Heart left ventricle (tissue), 16 donors: ENCODE results near the gene GRM8. TPM values are rescaled to one million over a fixed set of nuclear protein-coding genes. Genes with fewer than 3 reads are reported as not detected.

Experiments
- ATAC-seq, 4 donors: fragments of 200-7000 bp; cut with Tn5 transposase; one replicate each; pipeline ENCODE4 v1.9.1; 2020 to 2022; ENCODE audit warnings: moderate library complexity in 4 of 4, mild to moderate bottlenecking in 3 of 4, moderate number of reproducible peaks in 1 of 4
- DNase-seq, 5 donors: peaks; one replicate each; pipeline ENCODE4 v3.0.0-alpha.2; 2020
- H3K27ac ChIP-seq, 12 donors: fragments of 200-600 bp; sonication (generic) in 4 of 12; one replicate each; pipeline versions ENCODE4 v1.5.0 to v1.8.0; 2016 to 2022; ENCODE audit warnings: mild to moderate bottlenecking in 2 of 12
- H3K27me3 ChIP-seq, 9 donors: fragments of 200-600 bp; sonication (generic) in 2 of 9; one replicate each; pipeline versions ENCODE4 v1.5.1 to v1.8.0; 2016 to 2022; ENCODE audit warnings: mild to moderate bottlenecking in 3 of 9
- H3K36me3 ChIP-seq, 9 donors: fragments of 200-600 bp; sonication (generic) in 2 of 9; one replicate each; pipeline versions ENCODE4 v1.5.0 to v1.8.0; 2018 to 2022; ENCODE audit warnings: mild to moderate bottlenecking in 2 of 9
- H3K4me1 ChIP-seq, 12 donors: fragments of 200-600 bp; sonication (generic) in 4 of 12; one replicate each; pipeline versions ENCODE4 v1.5.0 to v1.8.0; 2016 to 2022; ENCODE audit warnings: mild to moderate bottlenecking in 3 of 12
- H3K4me3 ChIP-seq, 12 donors: fragments of 200-600 bp; sonication (generic) in 4 of 12; one replicate each; pipeline versions ENCODE4 v1.5.0 to v1.8.0; 2017 to 2022; ENCODE audit warnings: mild to moderate bottlenecking in 9 of 12, moderate library complexity in 4 of 12
- H3K9me3 ChIP-seq, 12 donors: fragments of 200-600 bp; sonication (generic) in 4 of 12; one replicate each; pipeline versions ENCODE4 v1.5.0 to v1.8.0; 2016 to 2022; ENCODE audit warnings: mild to moderate bottlenecking in 1 of 12
- CTCF ChIP-seq, 12 donors: fragments of 200-600 bp; sonication (generic) in 4 of 12; IDR thresholded peaks; one replicate each; pipeline versions ENCODE4 v1.5.0 to v1.8.0; 2018 to 2022; ENCODE audit warnings: antibody characterized with exemption in 12 of 12, mild to moderate bottlenecking in 5 of 12
- POLR2A ChIP-seq, 2 donors: fragments of 450-650 bp; IDR thresholded peaks; one replicate each; pipeline ENCODE4 v1.6.1; 2017; ENCODE audit warnings: antibody characterized with exemption in 2 of 2, mild to moderate bottlenecking in 2 of 2, moderate library complexity in 2 of 2
- WGBS, 4 donors: extraction: QIAGEN DNeasy Blood & Tissue Kit in 2 of 4; methylation state at CpG; one replicate each; pipeline versions ENCODE4 v1.1.5 to v1.1.7; 2013 to 2018; 5-methylcytosine and 5-hydroxymethylcytosine counted together
- intact Hi-C, 10 donors: fragments of 100-400 bp; cut with DNase I; formaldehyde crosslinking; loops; one replicate each; pipeline versions ENCODE4 v1.11.1 to v1.14.2; 2022
- polyA plus RNA-seq, 2 donors: library from polyadenylated mRNA; stranded (reverse); fragments of 200-250 nt; gene quantifications; one replicate each; pipeline ENCODE4 v1.2.3, GENCODE V29; 2013
- total RNA-seq, 9 donors: library from RNA; depleted of rRNA in 2 of 9; stranded (reverse); fragments of >200 nt in 2 of 9; fragmentation: NEBNext Ultra II Directional in 3 of 9; extraction: Animal tissue kit (Norgen Biotek cat#: 25700) in 3 of 9; gene quantifications; one replicate each; pipeline versions ENCODE4 v1.1.0 to v1.2.4, GENCODE V29; 2016 to 2023
- donor health status: ischemic (EF 13 %, LVEDD 7.1; RV severe dilation, severe dysfunction).
- donor health status: healthy with polysubstance abuse.
- donor health status: DM: no; HTN: yes; CAD: no.
- donor health status: DM: no; HTN: no; CAD: no.
- donor health status: ischemic (EF 25% LVEDD 6.9; RV normal size, moderate dysfunction).
- donor health status: ischemic (EF 25% LVEDD 5.7; RV mildly dilated, moderate dysfunction).
- donor health status: healthy.
- donor health status: DM: yes; HTN: yes; CAD: no.
- donor health status: ischemic (EF 35%, LVEDD 5.7; RV mildly dilated, moderate dysfunction).
- donor health status: nonischemic (EF 11% LVEDD 7.7; RV severe dilation, severe dysfunction).
- donor health status: DM: yes; HTN: yes; CAD: no.
- donor health status: PGD.
- donor health status: ischemic (EF 29% LVEDD 5.4; RV normal size, mild dysfunction).
- donor health status: nonischemic (EF 23%, LVEDD 6.1; RV moderate dilation, normal function).

GRM8 gene
- total and polyA plus RNA-seq, 11 donors: 0.21 to 0.75 (median 0.32) TPM; not detected in 5

GRCh38 chr7:126499481-126499880, 753.3 kb downstream of the GRM8 start:
- Histone ChIP-seq H3K9me3 (no peaks in the 10 kb centered on the region), H3K36me3 (no peaks in the 10 kb centered on the region), H3K4me3 (no peak overlapping the region), H3K4me1 (peaks cover 0 to 6% (median 0%) of the 10 kb centered on the region in 12 donors), H3K27ac (no peak overlapping the region), H3K27me3 (no peaks in the 10 kb centered on the region)
- ATAC-seq (no peak), DNase-seq (no peak)
- no peak for TF ChIP-seq CTCF (IDR thresholded peaks at IDR 0.05)
- no peak for TF ChIP-seq POLR2A (IDR thresholded peaks at IDR 0.05)
- 69 to 80% (median 76%) methylated on average over 5 of the region's 5 CpGs for WGBS, 4 donors
- intact Hi-C loops: loop anchor here in 1 of 10 donors (10.0 kb wide), 1 partner anchor 105 kb away; no protein-coding TSS in a partner anchor

- 12 to 34% (median 23%) methylated on average over 2 of the region's 2 CpGs for WGBS, 4 donors
- no peak for DNase-seq
- peak in 3 of 4 donors; percentile 19 to 57 (median 35) for ATAC-seq
- no peaks in the 10 kb centered on the region for H3K36me3 ChIP-seq
- H3K27me3 ChIP-seq: no peaks in the 10 kb centered on the region
- H3K9me3 ChIP-seq: no peaks in the 10 kb centered on the region
- H3K4me1 ChIP-seq: peaks cover 0 to 13% (median 2%) of the 10 kb centered on the region in 12 donors
- intact Hi-C loops: loop anchor here in 1 of 10 donors (10.0 kb wide), 1 partner anchor 101 kb away; no protein-coding TSS in a partner anchor
- peak overlapping the region in 10 of 12 donors; percentile 36 to 84 (median 60) for H3K27ac ChIP-seq
- H3K4me3 ChIP-seq: peak overlapping the region in 10 of 12 donors; percentile 6 to 53 (median 40)
- TF ChIP-seq POLR2A (IDR thresholded peaks at IDR 0.05) (no peak), CTCF (IDR thresholded peaks at IDR 0.05) (no peak)
These were observed 757.0 kb downstream of the GRM8 start for GRCh38 chr7:126495733-126496132.

- Histone ChIP-seq H3K9me3 (no peaks in the 10 kb centered on the region), H3K27ac (peak overlapping the region in 11 of 12 donors; percentile 34 to 84 (median 58)), H3K4me1 (peaks cover 0 to 13% (median 2%) of the 10 kb centered on the region in 12 donors), H3K36me3 (no peaks in the 10 kb centered on the region), H3K27me3 (no peaks in the 10 kb centered on the region), H3K4me3 (peak overlapping the region in 9 of 12 donors; percentile 24 to 53 (median 41))
- 0 to 3% (median 1%) methylated on average over 1 of the region's 1 CpG for WGBS, 4 donors
- DNase-seq: peak in 4 of 5 donors; percentile 11 to 38 (median 30)
- TF ChIP-seq CTCF (IDR thresholded peaks at IDR 0.05) (no peak), POLR2A (IDR thresholded peaks at IDR 0.05) (no peak)
- ATAC-seq: peak; percentile 70 to 85 (median 80)
- intact Hi-C loops: loop anchor here in 1 of 10 donors (10.0 kb wide), 1 partner anchor 100 kb away; no protein-coding TSS in a partner anchor
These were observed 757.7 kb downstream of the GRM8 start for GRCh38 chr7:126495001-126495400.

- H3K27ac ChIP-seq: peak overlapping the region in 6 of 12 donors; percentile 16 to 71 (median 34)
- H3K4me3 ChIP-seq: no peak overlapping the region
- WGBS, 4 donors: 9 to 37% (median 22%) methylated on average over 2 of the region's 2 CpGs
- intact Hi-C loops: loop anchor here in 1 of 10 donors (10.0 kb wide), 1 partner anchor 99 kb away; no protein-coding TSS in a partner anchor
- no peaks in the 10 kb centered on the region for H3K27me3 ChIP-seq
- H3K36me3 ChIP-seq: no peaks in the 10 kb centered on the region
- no peak for TF ChIP-seq CTCF (IDR thresholded peaks at IDR 0.05)
- no peak for TF ChIP-seq POLR2A (IDR thresholded peaks at IDR 0.05)
- DNase-seq (no peak), ATAC-seq (peak in 1 of 4 donors; percentile 44)
- H3K4me1 ChIP-seq: peaks cover 0 to 13% (median 2%) of the 10 kb centered on the region in 12 donors
- H3K9me3 ChIP-seq: no peaks in the 10 kb centered on the region
These were observed 758.9 kb downstream of the GRM8 start for GRCh38 chr7:126493801-126494200.
